CD1c-positive myeloid dendritic cell (primary cell): ENCODE data around the gene CYTL1.
A peak's percentile ranks its signal among the peaks of the same experiment; 100 is the strongest.
"Not testable (repeated sequence)": the region's sequence is repeated elsewhere in the genome, so short reads cannot be mapped to it uniquely, and the experiment has no call there.

Source experiments
- DNase-seq: peaks from one replicate; pipeline ENCODE4 v3.0.0-alpha.2; 2016; ENCODE audit errors: extremely low spot score

CYTL1 gene, protein sequence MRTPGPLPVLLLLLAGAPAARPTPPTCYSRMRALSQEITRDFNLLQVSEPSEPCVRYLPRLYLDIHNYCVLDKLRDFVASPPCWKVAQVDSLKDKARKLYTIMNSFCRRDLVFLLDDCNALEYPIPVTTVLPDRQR

DNA sequence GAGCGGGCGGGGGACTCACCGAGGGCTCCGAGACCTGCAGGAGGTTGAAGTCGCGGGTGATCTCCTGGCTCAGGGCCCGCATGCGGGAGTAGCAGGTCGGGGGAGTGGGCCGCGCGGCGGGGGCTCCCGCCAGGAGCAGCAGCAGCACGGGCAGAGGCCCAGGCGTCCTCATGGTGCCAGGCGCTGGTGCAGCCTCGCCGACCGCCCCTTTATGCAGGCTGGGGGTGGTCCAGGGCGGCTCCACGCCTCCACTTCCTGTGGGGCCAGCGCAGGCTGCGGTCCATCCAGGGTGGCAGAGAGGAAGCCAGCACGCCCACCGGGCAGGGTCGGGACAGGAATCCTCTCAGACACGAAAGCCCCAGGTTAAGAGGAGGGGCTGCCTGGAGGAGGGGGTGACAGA is at the start of gene CYTL1:
CYTL1 (minus strand) TSS at position 185 of the 400 bp plus-strand sequence; CDS start at position 172, 13 bp downstream.
- DNase-seq = peak; percentile 38

DNA sequence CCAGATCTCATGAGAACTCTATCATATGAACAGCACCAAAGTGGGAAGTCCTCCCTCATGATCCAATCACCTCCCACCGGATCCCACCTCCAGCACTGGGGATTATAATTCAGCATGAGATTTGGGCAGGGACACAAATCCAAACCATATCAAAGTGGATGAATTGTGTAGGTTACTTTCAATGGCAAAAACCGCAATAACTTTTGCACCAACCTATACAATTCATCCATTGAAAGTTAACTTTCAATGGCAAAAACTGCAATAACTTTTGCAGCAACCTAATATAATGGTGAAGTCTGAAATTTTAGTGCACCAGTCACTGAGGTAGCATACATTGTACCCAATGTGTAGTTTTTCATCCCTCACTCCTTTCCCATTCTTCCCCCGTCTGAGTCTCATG is 48.6 kb upstream of the CYTL1 start:
- DNase-seq = no peak

DNA sequence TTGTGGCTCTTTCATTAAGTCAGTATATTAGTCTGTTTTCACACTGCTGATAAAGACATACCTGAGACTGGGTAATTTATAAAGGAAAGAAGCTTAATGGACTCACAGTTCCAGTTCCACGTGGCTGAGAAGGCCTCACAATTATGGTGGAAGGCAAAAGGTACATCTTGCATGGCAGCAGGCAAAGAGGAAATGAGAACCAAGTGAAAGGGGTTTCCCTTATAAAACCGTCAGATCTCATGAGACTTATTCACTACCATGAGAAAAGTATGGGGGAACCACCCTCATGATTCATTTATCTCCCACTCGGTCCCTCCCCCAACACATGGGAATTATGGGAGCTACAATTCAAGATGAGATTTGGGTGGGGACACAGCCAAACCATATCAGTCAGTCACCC is 47.7 kb upstream of the CYTL1 start:
- not testable (repeated sequence) for DNase-seq

DNA sequence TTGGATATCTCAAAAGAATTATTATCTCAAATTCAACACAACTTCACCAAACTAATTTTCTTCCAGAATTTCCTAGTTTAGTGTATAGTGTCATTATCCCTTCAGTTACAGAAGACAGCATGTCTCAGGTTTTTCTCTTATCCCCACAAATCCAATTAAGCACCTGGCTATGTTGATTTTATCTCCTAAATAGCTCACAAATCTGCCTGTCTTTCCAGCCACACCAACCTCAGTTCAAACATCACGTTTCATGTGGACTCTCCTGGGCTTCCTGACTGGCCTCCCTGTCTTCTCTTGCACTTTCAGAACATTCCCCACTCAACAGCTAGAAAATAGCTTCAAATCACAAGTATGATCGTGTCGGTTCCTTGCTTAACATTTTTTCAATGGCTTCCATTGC is 46.8 kb upstream of the CYTL1 start:
- no peak for DNase-seq

DNA sequence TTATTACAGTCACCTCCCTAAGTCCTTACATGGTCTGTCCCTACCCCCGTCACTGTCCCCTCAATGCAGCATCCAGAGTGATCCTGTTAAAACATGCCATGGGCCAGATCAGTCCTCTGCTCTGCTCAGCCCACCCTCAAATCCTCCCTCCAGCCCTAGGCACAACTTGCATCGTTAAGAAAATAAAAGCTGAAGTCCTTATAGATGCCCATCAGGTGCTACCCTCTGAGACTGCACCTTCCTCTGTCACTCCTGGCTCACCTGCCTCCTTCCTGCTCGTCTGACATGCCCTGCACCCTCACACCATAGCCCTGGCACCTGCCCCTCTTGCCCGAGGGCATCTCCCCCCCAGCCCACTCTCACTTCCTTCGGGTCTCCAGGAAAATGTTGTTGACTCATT is 36.2 kb upstream of the CYTL1 start:
- no peak for DNase-seq

DNA sequence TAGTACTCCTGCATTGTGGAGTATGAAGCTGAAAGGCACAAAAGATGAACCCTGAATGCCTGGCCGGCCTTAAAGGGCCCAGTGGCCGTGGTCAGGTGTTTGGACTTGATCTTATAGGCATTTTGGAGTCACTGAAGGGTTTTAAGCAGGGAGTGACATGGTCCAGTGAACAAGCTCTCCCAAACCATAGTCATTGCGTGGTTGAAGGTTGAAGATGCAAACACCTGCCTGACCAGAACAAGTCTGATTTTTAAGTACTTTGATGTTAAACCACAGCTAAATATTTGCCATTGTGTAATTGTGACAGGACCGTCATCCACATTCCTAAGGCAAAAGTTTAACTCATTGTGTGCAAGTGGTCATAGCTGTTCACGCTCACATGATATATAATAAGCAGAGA is 35.3 kb upstream of the CYTL1 start:
- DNase-seq = no peak

DNA sequence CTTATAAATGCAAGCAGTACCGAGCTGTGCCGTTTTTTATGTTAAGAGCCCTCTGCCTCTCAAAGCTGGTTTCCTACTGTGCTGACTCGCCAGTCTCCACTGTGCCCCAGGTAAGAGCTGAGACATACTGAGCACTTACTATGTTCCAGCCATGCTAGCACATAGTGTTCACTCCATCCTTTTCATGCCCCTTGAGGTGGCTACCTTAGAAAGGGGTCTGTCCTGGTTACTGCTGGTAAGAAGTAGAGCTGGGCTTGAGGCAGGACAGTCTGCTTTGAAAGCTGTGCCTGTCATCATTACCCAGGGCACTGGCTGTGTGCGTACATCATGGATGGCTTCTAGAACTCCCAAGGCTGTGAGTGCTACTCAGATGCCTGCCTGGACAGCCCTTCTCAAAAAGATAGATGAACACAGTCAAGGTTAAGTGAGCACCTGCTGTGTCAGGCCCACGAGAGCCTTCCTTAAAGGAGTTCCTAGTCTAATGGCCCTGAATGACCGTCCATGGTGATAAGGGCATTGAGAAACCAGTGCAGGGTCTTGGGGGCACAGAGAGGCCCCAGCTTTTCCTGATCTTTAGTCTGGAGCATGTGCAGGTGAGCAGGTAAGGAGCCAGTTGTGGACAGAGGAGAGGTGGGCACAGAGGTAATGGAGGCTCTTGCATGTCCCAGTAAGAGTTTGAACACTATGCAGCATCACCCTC is 33.6 kb upstream of the CYTL1 start:
- no peak for DNase-seq

DNA sequence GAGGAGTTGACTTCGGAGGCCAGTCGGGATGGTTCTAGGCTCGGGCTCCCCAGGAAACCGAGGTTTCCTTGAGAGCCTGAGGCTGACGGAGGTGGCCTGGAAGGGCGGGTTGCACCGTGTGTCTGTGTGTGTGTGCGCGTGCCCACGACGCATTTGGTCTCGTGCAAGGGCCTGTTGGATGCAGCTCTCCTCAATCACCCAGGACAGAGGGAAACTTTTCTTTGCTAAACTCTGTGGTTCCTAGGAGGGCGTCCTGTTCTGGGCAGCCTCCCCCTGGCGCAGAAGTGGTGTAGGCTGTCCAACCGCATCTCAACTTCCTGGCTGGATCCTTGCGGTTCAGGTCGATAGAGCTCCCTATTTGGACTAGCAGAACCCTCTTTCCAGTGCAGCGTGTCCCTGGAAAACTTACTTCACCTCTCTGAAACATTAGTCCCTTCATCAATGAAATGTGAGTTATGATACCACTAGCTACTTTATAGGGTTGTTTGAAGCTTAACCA is 33.0 kb upstream of the CYTL1 start:
- no peak for DNase-seq

DNA sequence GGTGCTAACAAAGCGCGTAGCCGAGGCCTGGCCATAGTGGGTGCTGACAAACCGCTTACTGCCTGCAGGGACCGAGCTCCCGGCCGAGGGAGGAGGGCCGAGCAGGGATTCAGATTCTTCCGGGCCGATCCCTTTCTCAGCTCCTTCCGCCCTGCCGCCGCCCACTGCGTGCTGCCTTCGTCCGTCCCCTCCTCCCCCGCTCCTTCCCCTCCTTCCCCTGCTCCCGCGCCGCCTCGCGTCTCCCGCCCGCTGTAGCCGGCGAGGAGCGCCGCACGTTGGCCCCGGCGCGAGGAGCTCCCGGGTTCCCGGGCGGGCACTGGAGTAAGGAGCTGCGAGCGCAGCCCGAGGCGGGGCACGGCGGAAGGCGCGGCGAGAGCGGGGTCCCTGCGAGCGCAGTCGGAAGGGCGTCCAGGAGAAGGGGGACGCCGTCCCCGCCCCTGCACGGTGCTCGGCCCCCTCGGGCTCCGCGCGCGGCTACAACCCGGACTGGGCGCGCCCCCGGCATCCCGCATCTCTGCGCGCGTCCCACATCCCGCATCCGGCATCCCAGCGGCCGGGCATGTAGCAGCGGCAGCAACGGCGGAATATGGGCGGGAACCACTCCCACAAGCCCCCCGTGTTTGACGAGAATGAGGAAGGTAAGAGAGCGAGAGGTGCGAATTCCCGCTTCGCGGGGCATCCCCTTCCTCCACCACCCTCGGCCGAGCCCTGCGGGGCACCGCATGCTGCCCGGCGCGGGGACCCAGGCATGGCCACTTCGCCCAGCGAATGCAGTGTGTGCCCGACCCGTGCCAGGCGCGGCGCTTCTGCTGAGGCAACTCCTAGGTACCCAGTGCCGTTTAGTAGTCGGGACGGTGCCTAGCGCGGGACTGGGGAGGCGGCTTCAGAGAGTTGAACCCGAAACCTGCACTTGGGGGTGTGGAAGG is 32.3 kb upstream of the CYTL1 start, which contains the start of gene STK32B:
STK32B (plus strand) TSS at position 203 of the 926 bp plus-strand sequence.
- peak; percentile 56 for DNase-seq

DNA sequence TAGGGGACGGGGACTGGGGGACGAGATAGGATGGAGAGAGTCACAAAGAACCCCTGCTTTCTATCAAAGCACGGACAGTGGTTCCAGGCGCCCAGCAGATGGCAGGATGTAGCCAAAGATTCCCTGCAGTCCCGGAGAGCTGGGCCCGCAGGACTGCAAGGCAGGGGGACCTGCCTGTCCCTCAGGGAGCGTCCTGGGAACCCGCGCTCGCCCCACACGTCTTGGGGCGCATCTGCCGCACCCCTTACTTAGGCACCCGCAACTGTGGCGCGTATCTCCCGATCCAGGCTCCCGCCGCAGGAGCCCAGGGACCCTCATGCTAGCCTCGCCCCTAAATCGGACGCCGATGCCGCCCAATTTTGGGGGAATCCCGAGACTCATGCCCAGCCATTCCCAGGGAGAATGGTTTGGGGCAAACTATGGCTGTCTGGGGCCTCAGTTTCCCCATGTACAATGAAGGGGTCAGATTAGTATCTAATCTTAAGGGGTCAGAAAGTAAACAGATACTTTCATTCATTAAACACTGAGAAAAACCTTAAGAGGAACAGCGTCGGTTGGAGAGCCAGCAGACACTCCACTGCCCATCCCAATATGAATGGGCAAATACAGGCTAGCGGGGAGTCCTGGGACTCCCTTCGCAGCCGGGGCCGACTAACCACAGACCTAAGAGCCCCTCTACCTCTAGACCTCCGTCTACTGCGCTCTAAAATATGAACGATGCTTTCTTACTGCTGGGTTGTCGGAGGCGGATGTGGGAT is 31.4 kb upstream of the CYTL1 start:
- DNase-seq = peak; percentile 70

DNA sequence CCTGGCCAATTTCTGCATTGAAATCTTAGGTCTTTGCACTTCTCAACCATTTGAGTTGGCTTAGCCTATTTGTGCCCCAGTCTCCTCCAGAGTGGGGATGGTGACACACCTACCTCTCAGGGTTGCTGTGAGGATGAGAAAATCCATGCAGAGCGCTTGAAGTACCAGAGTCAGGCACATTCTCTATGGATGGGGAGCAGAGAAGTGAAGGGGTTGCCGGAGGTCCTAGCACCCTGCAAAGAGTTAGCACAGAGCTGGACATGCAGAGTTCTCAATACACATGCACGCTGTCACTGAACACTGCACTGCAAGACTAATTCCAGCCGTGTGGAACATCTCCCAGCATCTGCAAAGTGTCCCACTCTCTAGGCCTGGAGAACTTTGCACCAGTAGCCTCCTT is 29.5 kb upstream of the CYTL1 start:
- DNase-seq = no peak

DNA sequence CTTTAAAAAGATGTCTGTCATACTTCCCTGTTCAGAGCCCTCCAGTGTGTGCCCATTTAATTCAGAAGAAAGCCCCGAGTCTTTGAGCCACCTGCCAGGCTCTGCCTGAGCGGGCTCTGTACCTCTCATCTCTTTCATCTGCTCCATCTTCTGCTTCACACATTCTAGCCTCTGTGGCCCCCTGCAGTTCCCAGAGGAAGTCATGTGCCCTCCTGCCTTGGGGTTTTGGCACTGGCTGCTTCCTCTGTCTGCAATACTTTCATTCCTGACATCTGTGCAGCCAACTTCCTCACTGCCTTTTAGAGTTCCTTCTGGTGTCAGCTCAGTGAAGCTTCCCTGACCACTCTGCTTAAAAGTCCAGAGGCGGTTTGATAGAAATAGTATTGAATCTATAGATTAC is 25.8 kb upstream of the CYTL1 start:
- DNase-seq = peak; percentile 58

DNA sequence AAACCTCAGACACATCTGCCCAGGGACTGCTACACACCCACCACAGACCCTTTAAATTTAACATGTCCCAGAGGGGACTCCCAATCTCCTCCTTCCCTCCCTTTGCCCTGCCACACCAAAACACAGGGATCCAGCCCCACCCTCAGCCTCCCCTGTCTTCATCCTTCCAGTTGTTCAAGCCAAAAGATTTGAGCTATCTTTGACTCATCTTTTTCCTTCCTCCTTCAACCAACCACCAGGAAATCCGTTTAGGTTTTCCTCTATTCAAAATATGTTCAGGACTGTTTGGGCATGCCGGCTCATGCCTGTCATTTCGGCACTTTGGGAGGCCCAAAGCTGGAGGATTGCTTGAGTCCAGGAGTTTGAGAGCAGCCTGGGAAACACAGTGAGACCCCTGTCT is 25.1 kb upstream of the CYTL1 start:
- DNase-seq = no peak

DNA sequence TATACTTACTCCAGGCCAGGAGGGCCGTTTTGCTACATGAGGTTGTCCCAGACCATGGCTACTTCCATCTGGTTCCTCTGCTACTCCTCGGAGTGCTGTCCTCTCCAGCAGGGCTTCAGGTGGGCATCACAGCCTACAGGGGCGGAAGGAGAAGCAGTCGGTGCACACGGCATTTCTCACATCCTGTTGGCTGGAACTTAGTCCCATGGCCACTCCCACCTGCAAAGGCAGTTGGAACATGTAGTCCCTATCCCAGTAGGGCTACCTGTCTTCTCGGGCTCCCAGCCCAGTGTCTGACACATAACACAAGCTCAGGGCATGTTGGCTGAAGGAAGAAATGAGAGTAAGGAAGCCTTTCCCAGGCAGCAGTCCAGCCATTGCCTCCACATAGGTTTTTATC is 24.3 kb upstream of the CYTL1 start:
- DNase-seq = no peak

DNA sequence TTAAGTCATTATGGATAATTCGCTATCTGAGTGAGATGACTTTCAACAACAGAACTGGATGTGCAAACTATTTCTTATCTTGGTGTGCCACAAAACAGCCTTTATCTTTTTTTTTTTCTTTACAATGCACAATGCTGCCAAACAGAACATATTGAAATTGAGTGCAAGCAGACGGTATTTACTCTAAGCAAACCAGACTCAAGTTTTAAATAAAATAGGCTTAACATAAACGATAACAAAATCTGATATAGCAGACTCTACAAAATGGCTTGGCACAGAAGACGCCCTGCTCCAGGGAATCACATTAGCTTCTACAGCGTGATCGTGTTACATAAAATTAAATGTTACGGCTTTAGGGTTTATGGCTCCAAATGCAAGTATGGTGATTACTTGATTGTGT is 22.4 kb upstream of the CYTL1 start:
- DNase-seq = no peak

DNA sequence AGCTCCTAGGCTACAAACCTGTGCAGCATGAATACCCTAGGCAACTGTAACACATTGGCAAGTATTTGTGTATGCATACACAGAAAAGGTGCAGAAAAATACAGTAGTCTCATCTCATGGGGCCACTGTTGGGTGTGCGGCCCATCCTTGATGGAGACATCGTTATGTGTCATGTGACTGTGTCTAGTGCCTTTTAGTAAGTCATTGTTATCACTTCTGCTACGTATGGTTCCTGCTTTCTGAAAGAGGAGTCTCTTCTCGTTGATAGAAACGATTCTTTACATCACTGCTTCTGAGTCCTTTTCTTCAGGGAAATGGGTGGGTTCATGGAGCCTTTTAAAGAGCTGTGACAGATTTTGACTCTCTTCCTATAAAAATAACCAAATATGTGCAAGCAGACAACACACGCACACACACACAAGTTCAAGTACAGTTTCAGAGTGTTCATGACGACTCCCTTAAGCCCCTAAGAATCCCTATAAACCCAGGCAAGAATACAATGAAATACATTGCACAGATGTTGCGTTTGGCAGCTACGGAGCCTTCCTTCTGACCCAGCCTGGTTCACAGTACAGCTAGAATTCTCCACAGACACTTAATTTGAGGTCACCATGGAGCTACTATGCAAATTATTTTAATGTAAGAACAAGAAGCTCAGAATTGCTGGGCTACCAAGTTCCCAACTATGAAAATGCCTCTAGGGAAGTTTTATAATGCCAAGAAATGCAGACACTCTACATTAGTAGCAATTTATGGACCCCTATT is 21.8 kb upstream of the CYTL1 start:
- peak; percentile 31 for DNase-seq

DNA sequence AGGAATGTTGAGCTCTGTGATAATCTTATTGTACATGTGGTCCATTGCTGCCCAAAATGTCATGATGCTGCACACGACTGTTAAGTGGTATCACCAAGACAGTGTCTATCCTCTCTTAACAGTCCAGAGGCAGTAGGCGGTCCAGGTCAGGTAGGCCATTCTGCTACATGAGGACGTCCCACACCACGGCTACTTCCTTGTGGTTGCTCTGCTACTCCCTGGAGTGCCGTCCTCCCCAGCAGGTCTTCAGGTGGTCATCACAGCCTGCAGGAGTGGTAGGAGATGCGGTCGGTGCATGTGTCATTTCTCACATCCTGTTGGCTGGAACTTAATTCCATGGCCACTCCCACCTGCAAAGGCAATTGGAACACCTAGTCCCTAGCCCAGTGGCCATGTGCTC is 20.5 kb upstream of the CYTL1 start:
- DNase-seq = no peak

DNA sequence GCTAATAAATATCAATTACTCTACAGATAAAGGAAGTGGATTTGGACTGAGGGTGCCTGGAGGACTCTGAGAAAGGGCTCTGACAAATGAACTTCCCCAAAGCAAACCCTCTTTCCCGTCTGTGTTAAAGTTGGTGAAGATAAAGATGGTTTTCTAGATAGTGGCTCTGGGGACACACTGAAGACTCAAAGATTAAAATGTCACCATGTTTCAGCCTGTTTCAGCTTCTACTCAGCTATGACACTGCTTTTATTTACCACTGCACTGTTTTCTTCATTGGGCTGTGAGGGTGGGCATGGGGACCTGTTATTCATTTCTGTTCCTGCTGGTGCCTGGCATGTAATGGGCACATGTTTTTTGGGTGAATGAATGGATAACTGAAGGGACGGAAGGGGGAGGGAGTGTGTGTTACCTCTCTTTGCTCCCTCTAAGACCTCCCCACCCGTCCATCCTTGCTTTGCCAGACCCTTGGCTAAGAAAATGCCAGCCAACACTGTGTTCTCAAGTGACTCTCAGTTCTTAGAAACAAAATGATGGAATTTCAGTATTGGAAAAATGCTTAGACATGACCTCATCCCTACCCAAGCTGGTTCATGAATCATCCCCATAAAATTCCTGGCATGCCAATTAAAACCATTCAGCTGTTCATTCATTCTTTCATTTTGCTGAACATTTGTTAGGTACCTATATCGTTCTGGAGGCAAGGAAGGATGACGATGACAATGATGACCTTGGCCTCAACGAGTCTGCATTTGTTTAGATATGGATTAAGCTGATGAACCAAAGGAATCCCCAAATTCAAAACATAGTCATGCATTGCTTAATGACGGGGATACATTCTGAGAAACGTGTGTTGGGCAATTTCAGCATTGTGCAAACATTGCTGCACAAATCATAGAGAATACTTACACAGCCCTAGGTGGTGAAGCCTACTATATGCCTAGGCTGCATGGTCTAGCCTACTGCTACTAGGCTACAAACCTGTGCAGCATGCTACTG is 18.6 kb upstream of the CYTL1 start:
- peak; percentile 52 for DNase-seq

DNA sequence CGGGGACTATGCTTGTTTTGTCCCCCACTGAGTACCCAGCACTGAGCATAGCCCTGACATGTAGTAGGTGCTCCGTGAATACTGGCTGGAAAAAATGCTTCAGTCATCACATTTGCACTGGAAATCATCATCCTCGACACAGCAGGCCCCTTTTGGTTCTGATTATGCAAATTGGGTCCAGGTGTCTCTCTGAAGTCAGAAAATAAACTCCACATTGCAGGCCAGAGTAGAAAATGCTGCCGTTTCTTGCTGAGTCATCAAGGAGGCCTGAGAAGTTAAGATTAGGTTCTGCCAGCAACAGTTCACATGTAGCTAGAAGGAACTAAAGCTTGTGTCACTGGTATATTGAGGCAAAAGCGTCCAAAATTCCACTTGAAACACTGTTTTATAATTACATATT is 17.0 kb upstream of the CYTL1 start:
- DNase-seq = no peak

DNA sequence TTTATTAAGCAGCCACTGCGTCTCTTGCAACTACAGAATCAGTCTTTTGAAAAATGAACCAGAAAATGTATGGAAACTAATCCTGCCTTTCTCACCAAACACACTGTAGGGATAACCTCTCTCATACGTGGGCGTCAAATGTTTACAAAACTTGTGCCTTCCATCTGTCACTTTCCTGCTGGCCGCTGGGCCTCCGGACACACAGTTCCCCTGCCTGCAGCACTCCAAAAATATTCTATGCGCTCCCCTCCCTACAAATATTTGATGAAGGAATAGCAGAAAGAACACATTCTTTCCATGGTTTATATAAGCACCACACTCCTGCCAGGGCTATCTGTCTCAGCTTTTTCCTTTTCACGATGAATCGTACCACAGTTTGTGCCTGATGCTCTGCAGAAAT is 14.9 kb upstream of the CYTL1 start:
- DNase-seq = no peak
